Measurements from ENCODE around the gene JARID2. TPM values are rescaled to one million over a fixed set of nuclear protein-coding genes. Genes with fewer than 3 reads are reported as not detected.
A peak's percentile ranks its signal among the peaks of the same experiment; 100 is the strongest.

JARID2 gene
- total and polyA plus RNA-seq, 7 experiments from 2014 or later = 6.9 to 39.6 (median 24.1) TPM

GRCh38 chr6:15452182-15452941 lies 206.5 kb downstream of the JARID2 start:
- DNase-seq (no peak), ATAC-seq (peak; percentile 26)
- Histone ChIP-seq H3K36me3 (ENCODE audit: control insufficient read depth in 2 of 3, insufficient read depth in 3 of 3, low read length in 3 of 3) (peaks cover 0 to 19% (median 0%) of the 10 kb centered on the region in 3 experiments), H3K4me1 (ENCODE audit: control insufficient read depth in 2 of 2, insufficient read depth in 2 of 2, low read length in 2 of 2) (peaks cover 3 to 10% of the 10 kb centered on the region in 2 donors), H3K4me3 (ENCODE audit: low read length) (no peak overlapping the region), H3K27ac (ENCODE audit: low read depth, low read length) (peak overlapping the region; percentile 37), H3K27me3 (ENCODE audit: control insufficient read depth in 2 of 2, insufficient read depth in 2 of 2, low read length in 2 of 2) (no peaks in the 10 kb centered on the region), H3K9me3 (ENCODE audit: control insufficient read depth in 2 of 3, low read length in 3 of 3) (no peaks in the 10 kb centered on the region)
- Mint-ChIP-seq H3K27me3 (no peaks in the 10 kb centered on the region), H3K4me3 (peak overlapping the region in 8 of 10 donors; percentile 6 to 56 (median 44)), H3K9me3 (no peaks in the 10 kb centered on the region), H3K4me1 (peaks cover 34 to 86% (median 59%) of the 10 kb centered on the region in 7 donors), H3K27ac (peak overlapping the region in 8 of 9 donors; percentile 43 to 86 (median 72)), H3K36me3 (peaks cover 5 to 34% (median 22%) of the 10 kb centered on the region in 5 donors)
- CTCF ChIA-PET = no interaction called here
- POLR2A ChIA-PET = no interaction called here
- intact Hi-C loops (cut with micrococcal nuclease) = no loop called here

- no peak overlapping the region for H3K4me3 Mint-ChIP-seq
- intact Hi-C loops (cut with micrococcal nuclease) = no loop called here
Observed at GRCh38 chr6:15453186-15453585, 207.3 kb downstream of the JARID2 start.

GRCh38 chr6:15453622-15454021 lies 207.8 kb downstream of the JARID2 start:
- no peak for DNase-seq
- ChIA-PET CTCF (no interaction called here), POLR2A (no interaction called here)
- H3K36me3 Mint-ChIP-seq = peaks cover 5 to 38% (median 22%) of the 10 kb centered on the region in 5 donors
- Histone ChIP-seq H3K27ac (ENCODE audit: low read depth, low read length) (no peak overlapping the region), H3K9me3 (ENCODE audit: control insufficient read depth in 2 of 3, low read length in 3 of 3) (no peaks in the 10 kb centered on the region), H3K36me3 (ENCODE audit: control insufficient read depth in 2 of 3, insufficient read depth in 3 of 3, low read length in 3 of 3) (peaks cover 0 to 19% (median 0%) of the 10 kb centered on the region in 3 experiments), H3K27me3 (ENCODE audit: control insufficient read depth in 2 of 2, insufficient read depth in 2 of 2, low read length in 2 of 2) (no peaks in the 10 kb centered on the region), H3K4me1 (ENCODE audit: control insufficient read depth in 2 of 2, insufficient read depth in 2 of 2, low read length in 2 of 2) (peaks cover under 1 to 10% of the 10 kb centered on the region in 2 donors), H3K4me3 (ENCODE audit: low read length) (no peak overlapping the region)
- ATAC-seq = no peak
- peaks cover 32 to 84% (median 51%) of the 10 kb centered on the region in 7 donors for H3K4me1 Mint-ChIP-seq
- H3K9me3 Mint-ChIP-seq = no peaks in the 10 kb centered on the region
- intact Hi-C loops (cut with micrococcal nuclease) = no loop called here
- H3K4me3 Mint-ChIP-seq = peak overlapping the region in 1 of 10 donors; percentile 16
- no peaks in the 10 kb centered on the region for H3K27me3 Mint-ChIP-seq
- H3K27ac Mint-ChIP-seq = peak overlapping the region in 3 of 9 donors; percentile 4 to 61 (median 61)

More at GRCh38 chr6:15453186-15453585, 207.3 kb downstream of the JARID2 start:
- Histone ChIP-seq H3K36me3 (ENCODE audit: control insufficient read depth in 2 of 3, insufficient read depth in 3 of 3, low read length in 3 of 3) (peaks cover 0 to 19% (median 0%) of the 10 kb centered on the region in 3 experiments), H3K27me3 (ENCODE audit: control insufficient read depth in 2 of 2, insufficient read depth in 2 of 2, low read length in 2 of 2) (no peaks in the 10 kb centered on the region), H3K27ac (ENCODE audit: low read depth, low read length) (no peak overlapping the region), H3K4me3 (ENCODE audit: low read length) (no peak overlapping the region), H3K4me1 (ENCODE audit: control insufficient read depth in 2 of 2, insufficient read depth in 2 of 2, low read length in 2 of 2) (peaks cover 3 to 10% of the 10 kb centered on the region in 2 donors), H3K9me3 (ENCODE audit: control insufficient read depth in 2 of 3, low read length in 3 of 3) (no peaks in the 10 kb centered on the region)
- H3K4me1 Mint-ChIP-seq = peaks cover 30 to 84% (median 51%) of the 10 kb centered on the region in 7 donors
- peaks cover 5 to 34% (median 22%) of the 10 kb centered on the region in 5 donors for H3K36me3 Mint-ChIP-seq
- CTCF ChIA-PET = no interaction called here
- DNase-seq = no peak
- no peaks in the 10 kb centered on the region for H3K9me3 Mint-ChIP-seq
- POLR2A ChIA-PET = no interaction called here
- ATAC-seq = no peak
- peak overlapping the region in 3 of 9 donors; percentile 60 to 67 (median 61) for H3K27ac Mint-ChIP-seq
- no peaks in the 10 kb centered on the region for H3K27me3 Mint-ChIP-seq

GRCh38 chr6:15456422-15456821 lies 210.6 kb downstream of the JARID2 start:
- H3K4me1 ChIP-seq (ENCODE audit: control insufficient read depth in 2 of 2, insufficient read depth in 2 of 2, low read length in 2 of 2) = peaks cover 0 to 10% of the 10 kb centered on the region in 2 donors
- ATAC-seq = no peak
- CTCF ChIA-PET = no interaction called here
- H3K27me3 ChIP-seq (ENCODE audit: control insufficient read depth in 2 of 2, insufficient read depth in 2 of 2, low read length in 2 of 2) = no peaks in the 10 kb centered on the region
- H3K27ac Mint-ChIP-seq = peak overlapping the region in 1 of 9 donors; percentile 0
- H3K36me3 Mint-ChIP-seq = peaks cover 5 to 42% (median 24%) of the 10 kb centered on the region in 5 donors
- H3K27ac ChIP-seq (ENCODE audit: low read depth, low read length) = no peak overlapping the region
- intact Hi-C loops (cut with micrococcal nuclease) = no loop called here
- POLR2A ChIA-PET = interaction anchor here (0.7 kb wide), 1 partner anchor 10 kb away, joined by 3 read pairs; no protein-coding TSS in a partner anchor
- H3K9me3 ChIP-seq (ENCODE audit: control insufficient read depth in 2 of 3, low read length in 3 of 3) = no peaks in the 10 kb centered on the region
- no peak overlapping the region for H3K4me3 Mint-ChIP-seq
- H3K9me3 Mint-ChIP-seq = no peaks in the 10 kb centered on the region
- H3K36me3 ChIP-seq (ENCODE audit: control insufficient read depth in 2 of 3, insufficient read depth in 3 of 3, low read length in 3 of 3) = peaks cover 0 to 19% (median 0%) of the 10 kb centered on the region in 3 experiments
- DNase-seq = no peak
- no peak overlapping the region for H3K4me3 ChIP-seq (ENCODE audit: low read length)
- H3K4me1 Mint-ChIP-seq = peaks cover 27 to 84% (median 51%) of the 10 kb centered on the region in 7 donors
- H3K27me3 Mint-ChIP-seq = no peaks in the 10 kb centered on the region

GRCh38 chr6:15457121-15457650 lies 211.3 kb downstream of the JARID2 start:
- H3K4me1 Mint-ChIP-seq = peaks cover 27 to 84% (median 51%) of the 10 kb centered on the region in 7 donors
- H3K9me3 Mint-ChIP-seq = no peaks in the 10 kb centered on the region
- intact Hi-C loops (cut with micrococcal nuclease) = no loop called here
- DNase-seq = no peak
- no peaks in the 10 kb centered on the region for H3K27me3 Mint-ChIP-seq
- H3K36me3 ChIP-seq (ENCODE audit: control insufficient read depth in 2 of 3, insufficient read depth in 3 of 3, low read length in 3 of 3) = peaks cover 0 to 19% (median 0%) of the 10 kb centered on the region in 3 experiments
- peaks cover 5 to 42% (median 23%) of the 10 kb centered on the region in 5 donors for H3K36me3 Mint-ChIP-seq
- no peak overlapping the region for H3K4me3 ChIP-seq (ENCODE audit: low read length)
- H3K27ac ChIP-seq (ENCODE audit: low read depth, low read length) = no peak overlapping the region
- H3K4me3 Mint-ChIP-seq = no peak overlapping the region
- no peaks in the 10 kb centered on the region for H3K27me3 ChIP-seq (ENCODE audit: control insufficient read depth in 2 of 2, insufficient read depth in 2 of 2, low read length in 2 of 2)
- CTCF ChIA-PET = no interaction called here
- no peaks in the 10 kb centered on the region for H3K9me3 ChIP-seq (ENCODE audit: control insufficient read depth in 2 of 3, low read length in 3 of 3)
- POLR2A ChIA-PET = interaction anchor here (0.7 kb wide), 1 partner anchor 62 kb away, joined by 4 read pairs; no protein-coding TSS in a partner anchor
- H3K4me1 ChIP-seq (ENCODE audit: control insufficient read depth in 2 of 2, insufficient read depth in 2 of 2, low read length in 2 of 2) = peaks cover 0 to 4% of the 10 kb centered on the region in 2 donors
- ATAC-seq = no peak
- peak overlapping the region in 1 of 9 donors; percentile 0 for H3K27ac Mint-ChIP-seq

- H3K9me3 ChIP-seq (ENCODE audit: control insufficient read depth in 2 of 3, low read length in 3 of 3) = no peaks in the 10 kb centered on the region
- H3K36me3 ChIP-seq (ENCODE audit: control insufficient read depth in 2 of 3, insufficient read depth in 3 of 3, low read length in 3 of 3) = peaks cover 0 to 18% (median 0%) of the 10 kb centered on the region in 3 experiments
- no peak for DNase-seq
- intact Hi-C loops (cut with micrococcal nuclease) = no loop called here
- H3K4me1 Mint-ChIP-seq = peaks cover 29 to 84% (median 52%) of the 10 kb centered on the region in 7 donors
- no peak overlapping the region for H3K4me3 ChIP-seq (ENCODE audit: low read length)
- H3K4me3 Mint-ChIP-seq = no peak overlapping the region
- POLR2A ChIA-PET = interaction anchor here (0.7 kb wide), 1 partner anchor 63 kb away, joined by 4 read pairs; no protein-coding TSS in a partner anchor
- no peaks in the 10 kb centered on the region for H3K27me3 Mint-ChIP-seq
- peaks cover 0 to 33% (median 16%) of the 10 kb centered on the region in 5 donors for H3K36me3 Mint-ChIP-seq
- H3K4me1 ChIP-seq (ENCODE audit: control insufficient read depth in 2 of 2, insufficient read depth in 2 of 2, low read length in 2 of 2) = no peaks in the 10 kb centered on the region
- no peak overlapping the region for H3K27ac ChIP-seq (ENCODE audit: low read depth, low read length)
- H3K27ac Mint-ChIP-seq = no peak overlapping the region
- ATAC-seq = no peak
- H3K9me3 Mint-ChIP-seq = no peaks in the 10 kb centered on the region
- H3K27me3 ChIP-seq (ENCODE audit: control insufficient read depth in 2 of 2, insufficient read depth in 2 of 2, low read length in 2 of 2) = no peaks in the 10 kb centered on the region
- CTCF ChIA-PET = no interaction called here
Observed at GRCh38 chr6:15458021-15458459, 212.2 kb downstream of the JARID2 start.
